Activated naive CD4-positive, alpha-beta T cell treated with anti-CD3 and anti-CD28 coated beads, Interleukin-2, amount 10 ng/mL, durations not matched to agents 7 days and 5 days (primary cell): ENCODE data around the gene FHAD1.
"Not testable (repeated sequence)": the region's sequence is repeated elsewhere in the genome, so short reads cannot be mapped to it uniquely, and the experiment has no call there.

Experiments used
- CTCF ChIA-PET: fragments of 350-600 bp; sonication (Branson Sonifier 250); formaldehyde crosslinking; loops from one replicate; lab custom pipeline; 2021; ENCODE audit warnings: antibody characterized with exemption; lab: Charles Lee
- DNase-seq: peaks from one replicate; pipeline ENCODE4 v3.0.0-alpha.2; 2020
- H3K27ac Mint-ChIP-seq: one replicate; pipeline ENCODE4 v1.8.0; 2021; ENCODE audit warnings: mild to moderate bottlenecking, moderate library complexity, mixed read lengths
- H3K27me3 Mint-ChIP-seq: one replicate; pipeline ENCODE4 v1.8.0; 2021; ENCODE audit warnings: mild to moderate bottlenecking, mixed read lengths
- H3K36me3 Mint-ChIP-seq: one replicate; pipeline ENCODE4 v1.8.0; 2021; ENCODE audit warnings: mixed read lengths
- H3K4me1 Mint-ChIP-seq: one replicate; pipeline ENCODE4 v1.8.0; 2021; ENCODE audit warnings: mixed read lengths
- H3K4me3 Mint-ChIP-seq: one replicate; pipeline ENCODE4 v1.8.0; 2021; ENCODE audit warnings: mild to moderate bottlenecking, moderate library complexity, mixed read lengths
- H3K9me3 Mint-ChIP-seq: one replicate; pipeline ENCODE4 v1.8.0; 2021; ENCODE audit warnings: mixed read lengths

FHAD1 gene

DNA sequence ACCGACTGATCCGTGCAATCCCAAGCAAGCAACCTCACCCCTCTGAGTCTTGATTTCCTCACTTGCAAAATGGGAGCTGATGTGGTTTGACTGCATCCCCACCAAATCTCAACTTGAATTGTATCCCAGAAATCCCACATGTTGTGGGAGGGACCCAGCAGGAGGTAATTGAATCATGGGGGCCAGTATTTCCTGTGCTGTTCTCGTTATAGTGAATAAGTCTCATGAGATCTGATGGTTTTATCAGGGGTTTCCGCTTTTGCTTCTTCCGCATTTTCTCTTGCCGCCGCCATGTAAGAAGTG, 58.4 kb downstream of the FHAD1 start:
- Mint-ChIP-seq H3K27ac (no peak overlapping the region), H3K4me3 (no peak overlapping the region), H3K9me3 (no peaks in the 10 kb centered on the region), H3K4me1 (no peaks in the 10 kb centered on the region), H3K27me3 (peaks cover 18% of the 10 kb centered on the region), H3K36me3 (no peaks in the 10 kb centered on the region)
- CTCF ChIA-PET, result interaction anchor here (0.6 to 2.9 kb wide), 15 partner anchors 17 to 206 kb away, joined by 3 to 50 read pairs (median 3); no protein-coding TSS in a partner anchor
- no peak for DNase-seq

DNA sequence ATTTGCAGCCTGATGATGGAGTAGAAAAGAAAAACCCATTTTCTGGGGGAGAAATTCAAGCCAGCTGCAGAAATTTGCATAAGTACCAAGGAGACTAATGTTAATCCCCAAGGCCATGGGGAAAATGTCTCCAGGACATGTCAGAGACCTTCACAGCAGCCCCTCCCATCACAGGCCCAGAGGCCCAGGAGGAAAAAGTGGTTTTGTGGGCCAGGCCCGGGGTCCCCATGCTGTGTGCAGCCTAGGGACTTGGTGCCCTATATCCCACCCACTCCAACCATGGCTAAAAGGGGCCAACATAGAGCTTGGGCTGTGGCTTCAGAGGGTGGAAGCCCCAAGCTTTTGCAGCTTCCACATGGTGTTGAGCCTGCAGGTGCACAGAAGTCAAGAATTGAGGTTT, 59.3 kb downstream of the FHAD1 start:
- peaks cover 24% of the 10 kb centered on the region for H3K27me3 Mint-ChIP-seq
- H3K4me1 Mint-ChIP-seq, H3K9me3 Mint-ChIP-seq, H3K36me3 Mint-ChIP-seq, H3K27ac Mint-ChIP-seq, H3K4me3 Mint-ChIP-seq, DNase-seq: not testable (repeated sequence)
- CTCF ChIA-PET, result interaction anchor here (1.2 to 1.7 kb wide), 2 partner anchors 154 to 178 kb away, joined by 4 to 10 read pairs; no protein-coding TSS in a partner anchor

DNA sequence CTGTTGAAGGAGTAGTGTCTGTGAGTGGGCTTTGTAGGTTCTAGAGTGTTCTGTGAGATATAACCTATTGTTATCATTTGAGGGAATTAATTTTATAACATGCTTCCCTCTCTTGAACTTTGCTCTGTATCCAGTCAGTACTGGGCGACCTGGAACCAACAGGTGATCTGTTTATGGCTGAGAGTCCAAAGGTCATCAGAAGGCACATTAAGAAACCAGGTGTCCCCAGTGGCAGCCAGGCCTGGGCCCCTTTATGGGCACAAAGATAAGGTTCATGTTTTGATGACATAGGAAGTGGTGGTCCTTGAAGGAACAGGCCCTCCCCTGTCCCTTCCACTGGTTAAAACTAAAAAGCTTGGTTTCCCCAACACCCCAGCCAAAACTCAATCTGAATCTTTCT, 61.1 kb downstream of the FHAD1 start:
- H3K27me3 Mint-ChIP-seq, result peaks cover 24% of the 10 kb centered on the region
- no peaks in the 10 kb centered on the region for H3K36me3 Mint-ChIP-seq
- H3K9me3 Mint-ChIP-seq, result no peaks in the 10 kb centered on the region
- CTCF ChIA-PET, result interaction anchor here (2.1 kb wide), 1 partner anchor 180 kb away, joined by 7 read pairs; no protein-coding TSS in a partner anchor
- no peak overlapping the region for H3K4me3 Mint-ChIP-seq
- H3K27ac Mint-ChIP-seq, result no peak overlapping the region
- no peaks in the 10 kb centered on the region for H3K4me1 Mint-ChIP-seq
- DNase-seq, result no peak

DNA sequence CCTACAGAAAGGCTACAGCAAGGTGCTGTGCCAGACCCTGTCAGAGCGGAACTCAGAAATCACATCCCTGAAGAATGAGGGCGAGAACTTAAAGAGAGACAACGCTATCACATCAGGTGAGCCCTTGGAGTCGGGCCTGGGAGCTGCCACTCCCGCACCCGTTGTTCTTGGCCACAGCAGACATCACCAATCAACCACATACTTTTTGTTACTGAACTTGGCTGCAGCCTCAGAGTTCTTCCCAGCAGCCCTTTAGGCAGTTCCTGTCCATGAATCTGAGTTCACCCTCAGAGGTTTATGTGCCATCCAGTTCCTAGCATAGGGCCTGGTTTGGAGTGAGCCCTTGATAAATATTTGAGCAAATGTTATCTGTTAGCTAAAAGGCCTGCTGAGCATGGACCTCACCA, 61.6 kb downstream of the FHAD1 start:
- Mint-ChIP-seq H3K36me3 (no peaks in the 10 kb centered on the region), H3K27me3 (peaks cover 24% of the 10 kb centered on the region), H3K4me1 (no peaks in the 10 kb centered on the region), H3K4me3 (no peak overlapping the region), H3K9me3 (no peaks in the 10 kb centered on the region), H3K27ac (no peak overlapping the region)
- no peak for DNase-seq
- CTCF ChIA-PET, result interaction anchor here (0.9 to 2.1 kb wide), 4 partner anchors 15 to 180 kb away, joined by 3 to 7 read pairs (median 4); no protein-coding TSS in a partner anchor

DNA sequence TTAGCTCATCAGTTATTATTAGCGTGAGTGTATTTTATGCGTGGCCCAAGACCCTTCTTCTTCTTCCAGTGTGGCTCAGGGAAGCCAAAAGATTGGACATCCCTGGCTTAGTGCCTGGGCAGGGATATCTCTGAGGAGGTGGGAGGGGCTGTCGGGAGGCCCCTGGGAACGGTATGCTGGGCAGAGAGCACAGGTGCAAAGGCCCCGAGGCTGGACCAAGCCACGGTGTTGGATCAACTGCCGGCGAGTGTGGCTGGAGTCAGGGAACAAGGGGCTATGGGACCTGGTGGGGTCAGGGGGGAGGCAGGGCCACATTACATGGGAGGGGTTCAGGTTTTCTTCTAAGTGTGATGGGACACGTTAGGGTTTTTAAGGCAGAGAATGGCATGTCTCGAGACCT, 62.7 kb downstream of the FHAD1 start:
- Mint-ChIP-seq H3K36me3 (no peaks in the 10 kb centered on the region), H3K9me3 (no peaks in the 10 kb centered on the region), H3K27me3 (peaks cover 24% of the 10 kb centered on the region), H3K27ac (no peak overlapping the region), H3K4me3 (no peak overlapping the region), H3K4me1 (no peaks in the 10 kb centered on the region)
- DNase-seq, result no peak
- CTCF ChIA-PET, result interaction anchor here (0.6 to 2.1 kb wide), 3 partner anchors 39 to 181 kb away, joined by 4 to 7 read pairs (median 5); partner anchors contain the start of gene TMEM51

DNA sequence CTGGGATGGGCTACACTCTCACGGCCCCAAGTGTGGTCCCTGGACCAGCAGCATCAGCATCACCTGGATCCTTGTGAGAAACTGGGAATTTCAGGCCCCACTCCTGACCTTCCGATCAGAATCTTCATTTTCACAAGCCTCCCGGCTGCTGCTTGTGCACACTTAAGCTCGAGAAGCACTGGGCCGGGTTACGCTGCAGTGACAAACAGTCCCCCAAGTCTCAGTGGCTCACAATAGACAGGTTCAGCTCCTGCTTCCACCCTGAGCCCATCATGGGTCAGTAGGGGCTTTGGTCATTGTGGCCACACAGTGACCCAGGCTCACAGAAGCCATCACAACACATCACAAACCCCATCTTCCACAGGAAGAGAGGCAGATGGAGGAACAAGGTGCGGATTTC, 63.5 kb downstream of the FHAD1 start:
- Mint-ChIP-seq H3K27ac (no peak overlapping the region), H3K4me1 (no peaks in the 10 kb centered on the region), H3K4me3 (no peak overlapping the region), H3K9me3 (no peaks in the 10 kb centered on the region), H3K36me3 (no peaks in the 10 kb centered on the region), H3K27me3 (peaks cover 18% of the 10 kb centered on the region)
- CTCF ChIA-PET, result no interaction called here
- DNase-seq, result no peak

DNA sequence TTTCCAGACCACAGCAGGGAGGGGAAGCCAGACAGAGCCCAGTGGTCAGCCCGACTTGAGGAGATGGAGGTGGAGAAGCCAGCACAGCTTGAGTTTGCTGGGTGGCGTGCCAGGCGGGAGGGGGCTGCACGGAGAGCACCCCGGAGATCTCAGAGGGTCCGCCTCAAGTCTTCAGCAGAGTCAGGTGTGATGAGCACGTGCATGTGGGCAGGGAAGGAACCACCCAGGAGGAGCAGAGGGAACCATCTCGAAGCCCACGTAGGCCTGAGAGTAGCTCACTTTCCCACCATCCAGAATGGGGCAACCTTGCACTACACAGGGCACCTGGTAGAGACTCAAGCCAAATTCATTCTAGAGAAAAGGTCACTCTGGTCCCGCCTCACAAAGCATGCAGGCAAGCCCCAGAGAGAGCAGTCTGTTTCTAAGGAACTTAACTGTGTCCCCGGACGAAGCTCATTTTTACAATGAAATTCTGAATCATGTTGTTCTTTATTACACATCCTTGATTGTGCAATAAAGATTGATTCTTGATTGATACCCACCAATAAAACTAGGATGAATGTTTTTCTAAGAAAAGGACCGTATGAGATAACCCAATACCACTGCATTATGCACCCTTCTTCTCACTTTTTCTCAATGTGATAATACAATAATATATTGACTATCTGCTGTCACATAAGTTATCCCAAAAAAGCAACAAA, 64.2 kb downstream of the FHAD1 start:
- Mint-ChIP-seq H3K4me3 (no peak overlapping the region), H3K36me3 (no peaks in the 10 kb centered on the region), H3K4me1 (no peaks in the 10 kb centered on the region), H3K9me3 (no peaks in the 10 kb centered on the region), H3K27ac (no peak overlapping the region), H3K27me3 (peaks cover 22% of the 10 kb centered on the region)
- no peak for DNase-seq
- CTCF ChIA-PET, result no interaction called here

DNA sequence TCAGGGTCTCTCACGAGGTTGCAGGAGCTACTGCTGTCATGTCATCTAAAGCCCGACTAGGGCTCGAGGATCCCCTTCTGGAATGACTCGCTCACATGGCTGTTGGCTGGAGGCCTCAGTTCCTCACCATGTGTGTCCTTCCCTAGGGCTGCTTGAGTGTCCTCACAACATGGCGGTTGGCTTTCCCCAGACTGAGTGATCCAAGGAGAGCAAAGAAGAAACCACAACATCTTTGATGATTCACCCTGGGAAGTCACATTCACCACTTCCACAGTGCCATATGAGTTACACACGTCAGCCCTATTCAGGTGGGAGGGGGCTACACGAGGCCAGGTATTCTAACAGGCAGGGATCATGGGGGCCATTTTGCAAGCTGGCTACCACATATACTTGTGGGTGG, 64.9 kb downstream of the FHAD1 start:
- no peaks in the 10 kb centered on the region for H3K36me3 Mint-ChIP-seq
- H3K27ac Mint-ChIP-seq, result no peak overlapping the region
- CTCF ChIA-PET, result no interaction called here
- H3K27me3 Mint-ChIP-seq, result peaks cover 21% of the 10 kb centered on the region
- no peak for DNase-seq
- no peak overlapping the region for H3K4me3 Mint-ChIP-seq
- no peaks in the 10 kb centered on the region for H3K9me3 Mint-ChIP-seq
- no peaks in the 10 kb centered on the region for H3K4me1 Mint-ChIP-seq

DNA sequence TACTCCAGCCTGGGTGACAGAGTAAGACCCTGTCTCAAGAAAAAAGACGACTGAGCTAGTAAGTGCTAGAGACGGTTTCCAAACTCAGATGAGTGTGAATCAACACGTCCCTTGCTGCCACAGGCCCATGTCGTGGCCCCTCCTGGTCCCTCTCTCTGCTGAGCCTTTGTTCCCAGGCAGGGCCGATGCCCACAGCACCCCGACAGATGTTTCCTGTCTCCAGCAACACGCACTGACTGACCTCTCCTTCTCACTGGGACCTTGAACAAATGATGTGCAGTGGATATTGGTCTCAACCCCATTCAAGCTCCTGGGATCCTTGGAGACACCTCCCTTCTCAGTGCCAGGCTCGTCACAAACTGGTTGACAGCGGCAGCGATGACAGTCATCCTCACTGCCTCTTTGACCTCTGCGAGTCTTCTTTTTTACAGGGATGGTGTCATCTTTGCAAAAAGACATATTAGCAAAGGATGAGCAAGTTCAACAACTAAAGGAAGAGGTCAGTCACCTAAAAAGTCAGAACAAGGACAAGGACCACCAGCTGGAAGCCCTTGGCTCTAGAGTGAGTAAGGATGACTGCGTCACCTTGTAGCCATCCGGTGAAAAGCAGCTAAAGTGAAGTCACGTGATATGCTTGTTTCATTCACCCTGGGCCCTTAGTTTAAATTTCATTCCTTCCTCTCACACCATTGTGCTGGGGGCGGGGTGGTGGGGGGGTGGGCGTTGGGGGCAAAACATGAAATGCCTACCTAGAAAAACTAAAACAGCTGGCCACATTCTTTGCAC, 65.8 kb downstream of the FHAD1 start:
- no peak for DNase-seq
- H3K9me3 Mint-ChIP-seq, result no peaks in the 10 kb centered on the region
- H3K4me1 Mint-ChIP-seq, result no peaks in the 10 kb centered on the region
- peaks cover 29% of the 10 kb centered on the region for H3K27me3 Mint-ChIP-seq
- no peak overlapping the region for H3K27ac Mint-ChIP-seq
- no peaks in the 10 kb centered on the region for H3K36me3 Mint-ChIP-seq
- CTCF ChIA-PET, result no interaction called here
- no peak overlapping the region for H3K4me3 Mint-ChIP-seq

DNA sequence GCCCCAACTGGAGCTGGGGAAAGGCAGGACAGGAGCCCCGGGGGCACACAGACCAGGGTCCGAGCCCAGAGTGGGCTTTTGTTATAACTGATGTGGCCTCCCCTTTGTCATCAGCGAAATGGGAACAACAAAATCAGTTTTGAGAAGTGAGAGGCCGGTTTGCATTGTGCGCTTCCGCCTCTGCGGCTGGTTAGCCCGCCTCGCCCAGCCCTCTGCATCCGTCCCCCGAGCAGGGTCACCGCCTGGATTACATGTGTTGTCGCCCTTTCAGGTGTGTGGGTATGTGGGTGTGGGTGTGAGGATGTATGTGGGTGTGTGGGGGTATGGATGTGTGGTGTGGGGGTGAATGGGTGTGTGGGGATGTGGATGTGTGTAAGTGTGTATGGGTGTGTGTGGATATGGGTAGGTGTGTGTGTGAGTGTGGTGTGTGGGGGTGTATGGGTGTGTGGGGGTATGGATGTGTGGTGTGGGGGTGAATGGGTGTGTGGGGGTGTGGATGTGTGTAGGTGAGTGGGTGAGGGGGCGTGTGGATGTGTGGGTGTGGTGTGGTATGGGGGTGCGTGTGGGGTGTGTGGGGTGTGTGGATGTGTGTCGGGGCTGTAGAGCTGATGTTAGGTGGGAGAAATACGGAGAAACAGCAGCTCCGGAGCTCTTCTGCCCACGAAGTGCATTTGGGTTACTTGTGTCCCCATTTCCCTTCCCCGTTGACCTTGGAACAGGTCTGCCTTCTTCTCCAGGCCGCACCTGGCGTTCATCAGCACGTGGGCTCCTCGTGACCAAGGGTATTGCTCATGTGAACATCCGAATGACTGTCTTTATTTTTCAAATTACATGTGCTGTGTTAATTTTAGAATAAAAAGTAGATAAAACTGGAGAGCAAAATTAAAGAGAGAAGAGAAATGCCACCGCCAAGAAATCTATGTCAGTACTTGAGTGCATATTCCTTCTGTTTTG, 67.6 kb downstream of the FHAD1 start:
- peaks cover 24% of the 10 kb centered on the region for H3K27me3 Mint-ChIP-seq
- CTCF ChIA-PET, result no interaction called here
- H3K4me1 Mint-ChIP-seq, result no peaks in the 10 kb centered on the region
- H3K9me3 Mint-ChIP-seq, result no peaks in the 10 kb centered on the region
- no peaks in the 10 kb centered on the region for H3K36me3 Mint-ChIP-seq
- no peak overlapping the region for H3K27ac Mint-ChIP-seq
- DNase-seq, result no peak
- no peak overlapping the region for H3K4me3 Mint-ChIP-seq

DNA sequence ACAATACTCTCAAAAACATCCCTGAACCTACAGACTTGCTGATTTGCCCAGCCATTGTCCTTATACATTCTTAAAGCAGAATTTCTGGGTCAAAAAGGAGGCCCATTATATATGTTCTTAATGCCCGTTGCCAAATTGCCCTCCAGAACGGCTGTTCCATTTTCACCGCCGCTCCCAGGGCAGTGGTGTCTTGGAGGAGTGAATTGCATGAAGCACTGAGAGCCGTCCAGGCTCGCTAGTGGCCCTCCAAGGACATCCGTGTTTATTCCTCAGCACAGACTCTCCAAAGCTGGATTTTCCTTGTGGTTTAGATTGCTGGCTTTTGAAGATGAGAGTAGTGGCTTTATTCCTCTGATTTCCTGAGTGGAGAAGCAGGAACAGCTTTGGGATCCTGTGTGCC, 68.8 kb downstream of the FHAD1 start:
- H3K9me3 Mint-ChIP-seq, result peaks cover 8% of the 10 kb centered on the region
- no peak for DNase-seq
- peaks cover 31% of the 10 kb centered on the region for H3K27me3 Mint-ChIP-seq
- H3K36me3 Mint-ChIP-seq, result no peaks in the 10 kb centered on the region
- no peak overlapping the region for H3K27ac Mint-ChIP-seq
- no peak overlapping the region for H3K4me3 Mint-ChIP-seq
- CTCF ChIA-PET, result no interaction called here
- no peaks in the 10 kb centered on the region for H3K4me1 Mint-ChIP-seq

DNA sequence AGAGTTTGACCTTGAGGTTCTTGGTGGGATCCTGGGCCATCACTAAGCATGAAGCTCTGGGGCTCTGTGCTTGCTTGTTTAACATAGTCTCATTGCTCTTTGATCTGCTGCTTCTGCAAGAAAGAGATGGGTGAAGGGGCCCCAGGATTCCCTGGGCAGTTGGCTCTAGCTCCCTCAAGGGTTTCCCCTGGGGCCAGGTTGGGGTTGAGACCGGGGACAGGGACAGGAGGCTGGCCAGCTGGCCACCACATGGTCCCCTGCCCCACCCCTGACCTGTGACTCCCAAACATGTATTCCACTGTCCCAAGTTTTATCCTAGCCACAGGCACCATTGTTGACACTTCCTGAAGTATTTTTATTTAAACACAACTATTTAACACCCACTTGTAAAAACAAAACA, 69.5 kb downstream of the FHAD1 start:
- Mint-ChIP-seq H3K27me3 (peaks cover 29% of the 10 kb centered on the region), H3K4me1 (no peaks in the 10 kb centered on the region), H3K36me3 (no peaks in the 10 kb centered on the region), H3K4me3 (no peak overlapping the region), H3K27ac (no peak overlapping the region), H3K9me3 (peaks cover 8% of the 10 kb centered on the region)
- CTCF ChIA-PET, result no interaction called here
- DNase-seq, result no peak

DNA sequence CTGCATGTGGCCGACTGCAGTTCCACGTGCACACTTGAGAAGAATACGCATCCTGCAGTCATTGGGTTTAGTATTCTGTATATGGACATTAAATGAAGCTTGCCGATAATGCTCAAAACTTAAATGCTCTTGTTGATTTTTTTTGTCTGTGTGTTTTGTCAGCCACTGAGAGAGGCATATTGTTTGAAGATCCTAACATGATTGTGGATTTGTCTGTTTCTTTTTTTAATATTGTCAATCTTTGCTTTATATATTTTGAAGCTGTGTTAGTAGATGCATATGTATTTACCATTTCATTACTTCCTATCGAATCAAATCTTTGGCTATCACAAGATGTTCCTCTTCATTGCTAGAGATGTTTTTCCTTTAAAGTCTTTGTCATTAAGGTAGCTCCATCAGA, 73.2 kb downstream of the FHAD1 start:
- H3K4me3 Mint-ChIP-seq, result no peak overlapping the region
- H3K36me3 Mint-ChIP-seq, result no peaks in the 10 kb centered on the region
- H3K9me3 Mint-ChIP-seq, result peaks cover 8% of the 10 kb centered on the region
- H3K4me1 Mint-ChIP-seq, result no peaks in the 10 kb centered on the region
- DNase-seq, result no peak
- peaks cover 47% of the 10 kb centered on the region for H3K27me3 Mint-ChIP-seq
- no peak overlapping the region for H3K27ac Mint-ChIP-seq
- CTCF ChIA-PET, result interaction anchor here (0.9 to 1.4 kb wide), 5 partner anchors 16 to 168 kb away, joined by 3 to 14 read pairs (median 3); no protein-coding TSS in a partner anchor

DNA sequence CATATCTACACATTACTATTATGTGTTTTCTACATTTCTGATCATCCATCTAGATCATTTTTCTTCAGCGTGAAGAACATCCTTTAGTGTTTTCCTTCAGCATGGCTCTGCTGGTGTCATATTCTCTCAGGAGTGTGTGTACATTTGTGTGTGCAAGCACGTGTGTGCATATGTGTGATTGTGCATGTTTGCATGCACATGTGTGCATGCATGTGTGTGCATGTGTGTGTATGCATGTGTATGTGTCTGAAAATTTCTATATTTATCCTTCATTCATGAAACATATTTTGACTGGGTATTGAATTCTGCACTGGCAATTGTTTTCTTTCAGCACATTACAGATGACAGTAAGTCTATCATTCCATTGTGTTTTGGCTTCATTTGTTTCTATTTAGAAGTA, 74.6 kb downstream of the FHAD1 start:
- no peaks in the 10 kb centered on the region for H3K36me3 Mint-ChIP-seq
- H3K9me3 Mint-ChIP-seq, result peaks cover 8% of the 10 kb centered on the region
- H3K27ac Mint-ChIP-seq, result no peak overlapping the region
- CTCF ChIA-PET, result interaction anchor here (4.8 kb wide), 1 partner anchor 112 kb away, joined by 120 read pairs; the partner anchor contains the start of gene CTRC
- H3K27me3 Mint-ChIP-seq, result peaks cover 45% of the 10 kb centered on the region
- no peak for DNase-seq
- H3K4me3 Mint-ChIP-seq, result no peak overlapping the region
- H3K4me1 Mint-ChIP-seq, result no peaks in the 10 kb centered on the region
